ENCODE data around the gene SWAP70. TPM values are rescaled to one million over a fixed set of nuclear protein-coding genes. Genes with fewer than 3 reads are reported as not detected.
"Not testable (repeated sequence)": the region's sequence is repeated elsewhere in the genome, so short reads cannot be mapped to it uniquely, and the experiment has no call there.

SWAP70 gene
- total RNA-seq, 2 donors from 2014 or later: 15.7 to 21.9 TPM

GRCh38 chr11:9738707-9739106 is 74.8 kb downstream of the SWAP70 start:
- ATAC-seq (no peak), DNase-seq (no peak)
- intact Hi-C loops (cut with DNase I, micrococcal nuclease): no loop called here

DNA sequence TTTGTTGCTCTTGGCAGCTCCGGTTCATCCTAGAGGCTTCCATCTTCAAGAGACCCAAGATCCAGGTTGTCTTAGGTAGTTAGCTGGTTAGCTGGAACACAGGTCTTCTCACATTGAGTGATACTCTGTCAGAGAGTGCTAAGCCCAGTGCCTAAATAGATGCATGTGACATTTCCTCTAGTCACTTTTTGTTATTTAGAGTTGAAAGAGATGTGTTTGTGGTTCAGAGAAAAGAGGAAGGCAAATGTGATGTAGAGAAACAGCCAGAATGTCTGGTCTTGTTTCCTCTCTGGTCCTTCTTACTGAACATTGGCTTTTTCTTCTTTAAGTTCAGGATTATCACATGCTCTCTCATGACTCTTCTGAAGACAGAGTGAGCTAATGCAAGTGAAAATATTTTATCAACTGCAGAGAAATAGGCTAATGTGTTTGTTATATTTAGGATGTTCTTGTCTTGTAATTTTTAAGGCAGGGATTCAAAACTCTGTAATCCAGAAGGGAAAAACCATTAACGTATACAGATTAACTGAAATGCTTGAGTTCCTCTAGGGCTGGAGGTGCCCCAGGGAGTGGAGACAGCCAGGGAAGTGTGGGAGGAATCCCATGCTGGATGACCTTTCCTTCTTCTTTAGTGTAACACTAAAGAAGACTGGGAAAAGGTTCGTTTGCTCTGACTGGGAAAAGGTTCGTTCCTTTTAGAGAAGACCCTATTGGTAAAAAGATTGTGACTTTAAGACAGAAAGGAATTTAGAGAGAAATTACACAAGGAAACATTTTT is 75.4 kb downstream of the SWAP70 start:
- intact Hi-C loops (cut with DNase I, micrococcal nuclease): no loop called here
- no peak for DNase-seq
- no peak for ATAC-seq

GRCh38 chr11:9740202-9740883 is 76.5 kb downstream of the SWAP70 start:
- intact Hi-C loops (cut with DNase I, micrococcal nuclease): no loop called here
- peak in 1 of 2 donors; percentile 61 for DNase-seq
- ATAC-seq: peak; percentile 99

DNA sequence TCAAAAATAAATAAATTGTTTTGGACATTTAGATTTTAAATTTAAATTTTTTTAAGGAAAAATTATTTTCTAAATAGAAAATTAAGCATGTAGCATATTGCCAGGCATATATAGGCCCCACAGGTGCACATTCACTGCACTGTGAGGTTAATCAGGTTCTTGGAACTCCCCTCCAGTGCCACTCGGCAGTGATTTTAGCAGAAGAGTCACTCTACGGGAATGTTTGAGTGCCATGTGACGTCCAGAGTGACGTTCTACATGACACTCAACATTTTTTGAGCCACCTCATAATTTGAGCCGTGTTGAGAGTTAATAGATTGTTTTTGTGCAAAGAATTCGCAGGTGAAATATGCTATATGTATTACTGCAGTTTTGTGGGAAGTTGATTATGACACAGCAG is 77.4 kb downstream of the SWAP70 start:
- DNase-seq (no peak), ATAC-seq (no peak)
- intact Hi-C loops (cut with DNase I, micrococcal nuclease): no loop called here

DNA sequence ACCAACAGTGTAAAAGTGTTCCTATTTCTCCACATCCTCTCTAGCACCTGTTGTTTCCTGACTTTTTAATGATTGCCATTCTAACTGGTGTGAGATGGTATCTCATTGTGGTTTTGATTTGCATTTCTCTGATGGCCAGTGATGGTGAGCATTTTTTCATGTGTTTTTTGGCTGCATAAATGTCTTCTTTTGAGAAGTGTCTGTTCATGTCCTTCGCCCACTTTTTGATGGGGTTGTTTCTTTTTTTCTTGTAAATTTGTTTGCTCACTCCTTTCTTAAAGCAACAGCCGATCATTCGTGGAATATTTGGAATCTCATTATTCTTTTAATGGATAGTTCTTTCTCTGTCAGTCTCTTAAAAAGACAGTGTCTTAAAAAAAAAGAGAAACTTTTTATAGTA is 79.6 kb downstream of the SWAP70 start:
- intact Hi-C loops (cut with DNase I, micrococcal nuclease); DNase-seq; ATAC-seq: not testable (repeated sequence)

DNA sequence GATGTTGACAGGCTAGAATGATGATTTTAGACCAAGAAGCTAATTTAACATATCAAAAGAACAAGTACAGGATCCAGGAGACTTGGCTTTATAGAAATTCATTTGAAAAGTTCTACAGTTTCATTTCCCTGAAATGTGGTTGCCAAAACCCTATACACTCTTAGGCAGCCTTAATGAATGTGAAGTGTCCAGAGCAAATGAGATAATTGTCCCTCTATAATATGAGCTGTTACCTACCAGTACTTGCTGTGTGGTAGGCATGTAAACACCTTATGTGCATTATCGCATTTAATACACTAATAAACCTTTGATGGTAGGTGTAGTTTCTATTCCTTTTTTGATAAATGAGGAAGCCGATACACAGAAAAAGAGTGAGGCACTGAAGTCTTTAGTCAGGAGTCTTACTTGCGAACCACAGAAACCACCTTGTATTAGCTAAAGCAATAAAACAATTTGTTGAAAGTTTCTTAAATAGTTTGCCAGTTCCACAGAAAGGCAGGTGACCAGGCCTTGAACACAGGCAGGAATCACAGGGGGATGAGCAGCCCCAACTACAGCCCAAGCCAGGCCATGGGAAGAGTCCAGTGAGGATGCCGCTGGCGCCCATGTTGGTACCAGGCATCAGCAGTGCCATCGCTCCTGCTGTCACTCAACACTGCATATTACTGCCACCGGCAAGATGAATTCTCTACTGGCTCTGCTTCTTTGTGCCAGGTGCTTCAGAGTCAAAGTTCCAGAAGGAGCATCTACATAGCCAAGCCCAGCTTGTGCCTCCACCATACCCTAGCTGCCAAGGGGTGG is 81.7 kb downstream of the SWAP70 start:
- ATAC-seq (no peak), DNase-seq (no peak)
- intact Hi-C loops (cut with DNase I, micrococcal nuclease): loop anchor here in 1 of 2 donors (5.0 kb wide), 1 partner anchor 128 kb away; no protein-coding TSS in a partner anchor

DNA sequence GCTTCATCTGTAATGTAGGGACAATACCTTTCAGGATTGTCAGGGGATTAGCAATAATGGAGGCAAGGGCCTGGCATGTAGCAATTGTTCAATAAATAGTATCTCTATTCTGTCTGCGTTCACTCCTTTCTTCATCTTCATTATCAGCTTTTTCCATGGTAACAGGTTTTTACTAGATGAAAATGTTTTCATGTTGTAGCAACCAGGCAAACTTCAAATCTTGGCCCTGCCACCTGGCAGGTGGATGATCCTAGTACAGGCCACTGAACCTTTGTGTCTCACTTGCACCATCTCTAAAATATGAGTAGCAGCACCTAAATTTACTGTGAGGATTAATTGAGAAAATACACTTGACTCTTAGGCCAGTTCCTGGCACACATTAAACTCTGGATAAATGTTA is 83.4 kb downstream of the SWAP70 start:
- DNase-seq (no peak), ATAC-seq (no peak)
- intact Hi-C loops (cut with DNase I, micrococcal nuclease): loop anchor here in 1 of 2 donors (5.0 kb wide), 1 partner anchor 130 kb away; no protein-coding TSS in a partner anchor

DNA sequence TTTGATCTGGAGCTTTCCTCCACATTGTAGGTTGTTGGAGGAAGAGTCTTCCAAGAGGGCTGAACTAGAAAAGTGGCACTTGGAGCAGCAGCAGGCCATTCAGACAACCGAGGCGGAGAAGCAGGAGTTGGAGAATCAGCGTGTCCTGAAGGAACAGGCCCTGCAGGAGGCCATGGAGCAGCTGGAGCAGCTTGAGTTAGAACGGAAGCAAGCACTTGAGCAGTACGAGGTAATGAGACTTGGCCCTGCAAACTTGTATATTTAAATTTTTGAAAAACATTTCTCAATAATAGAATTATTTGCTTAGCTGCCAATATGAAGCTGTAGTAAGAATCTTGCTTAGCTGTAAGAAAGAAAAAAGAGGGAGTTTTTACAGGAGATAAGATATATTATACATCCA is 84.0 kb downstream of the SWAP70 start:
- intact Hi-C loops (cut with DNase I, micrococcal nuclease): loop anchor here in 1 of 2 donors (5.0 kb wide), 1 partner anchor 131 kb away; no protein-coding TSS in a partner anchor
- ATAC-seq (no peak), DNase-seq (no peak)

GRCh38 chr11:9748361-9748970 is 84.6 kb downstream of the SWAP70 start:
- DNase-seq: peak; percentile 55 to 59
- intact Hi-C loops (cut with DNase I, micrococcal nuclease): loop anchor here in 1 of 2 donors (5.0 kb wide), 1 partner anchor 131 kb away; no protein-coding TSS in a partner anchor
- ATAC-seq: peak; percentile 96

- ATAC-seq: peak; percentile 10
- intact Hi-C loops (cut with DNase I, micrococcal nuclease): no loop called here
- DNase-seq: no peak
These were observed 86.7 kb downstream of the SWAP70 start for GRCh38 chr11:9750551-9750950.

DNA sequence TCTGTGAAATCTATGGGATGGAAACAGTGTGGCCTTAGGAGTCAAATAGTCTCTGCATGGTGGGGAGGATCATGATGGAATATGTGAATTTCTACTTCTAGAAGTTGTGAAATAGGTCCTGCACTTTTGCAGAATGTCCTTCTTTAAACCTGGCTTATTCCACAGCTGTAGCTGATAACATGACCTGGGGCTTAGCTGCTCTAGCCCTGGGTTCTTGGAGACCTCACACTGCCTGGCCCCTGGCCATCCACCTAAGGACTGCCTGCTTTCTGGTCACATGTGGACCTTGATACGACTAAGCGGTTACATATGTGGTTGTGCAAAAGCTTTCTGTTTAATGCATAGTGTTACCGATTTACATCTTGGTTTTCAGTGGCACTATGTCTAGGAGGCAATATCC is 88.2 kb downstream of the SWAP70 start:
- intact Hi-C loops (cut with DNase I, micrococcal nuclease): no loop called here
- DNase-seq (no peak), ATAC-seq (no peak)

GRCh38 chr11:9753021-9753420 is 89.1 kb downstream of the SWAP70 start:
- DNase-seq (no peak), ATAC-seq (no peak)
- intact Hi-C loops (cut with DNase I, micrococcal nuclease): no loop called here

- intact Hi-C loops (cut with DNase I, micrococcal nuclease): no loop called here
- DNase-seq: no peak
These were observed 90.2 kb downstream of the SWAP70 start for GRCh38 chr11:9754010-9754471.

GRCh38 chr11:9755561-9756185 is 91.8 kb downstream of the SWAP70 start:
- DNase-seq: no peak
- no peak for ATAC-seq
- intact Hi-C loops (cut with DNase I, micrococcal nuclease): loop anchor here in 1 of 2 donors (5.0 kb wide), 2 partner anchors 217 to 552 kb away; partner anchors contain the start of gene ADM

More at GRCh38 chr11:9754010-9754471, 90.2 kb downstream of the SWAP70 start:
- no peak for ATAC-seq

DNA sequence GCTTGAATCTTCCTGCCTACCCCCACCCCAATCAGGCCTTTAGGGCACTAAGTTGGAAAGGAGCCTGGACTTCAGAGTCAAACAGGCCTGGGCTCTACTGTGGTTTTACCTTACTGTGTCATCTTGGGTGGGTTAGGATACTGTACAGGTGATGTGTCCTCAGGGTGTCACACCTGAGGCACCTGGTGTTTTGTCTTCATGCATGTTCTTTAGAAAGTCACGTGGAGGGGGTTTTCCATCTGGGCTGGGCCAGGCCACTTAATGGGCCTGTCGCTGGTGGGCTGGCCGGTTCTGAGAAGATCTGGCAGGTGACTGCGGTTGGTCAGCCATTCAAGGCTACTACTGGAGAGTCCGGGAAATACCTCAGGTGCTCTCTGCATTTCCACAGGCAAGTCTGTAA is 92.6 kb downstream of the SWAP70 start:
- intact Hi-C loops (cut with DNase I, micrococcal nuclease): loop anchor here in 1 of 2 donors (5.0 kb wide), 2 partner anchors 216 to 551 kb away; partner anchors contain the start of gene ADM
- no peak for DNase-seq

DNA sequence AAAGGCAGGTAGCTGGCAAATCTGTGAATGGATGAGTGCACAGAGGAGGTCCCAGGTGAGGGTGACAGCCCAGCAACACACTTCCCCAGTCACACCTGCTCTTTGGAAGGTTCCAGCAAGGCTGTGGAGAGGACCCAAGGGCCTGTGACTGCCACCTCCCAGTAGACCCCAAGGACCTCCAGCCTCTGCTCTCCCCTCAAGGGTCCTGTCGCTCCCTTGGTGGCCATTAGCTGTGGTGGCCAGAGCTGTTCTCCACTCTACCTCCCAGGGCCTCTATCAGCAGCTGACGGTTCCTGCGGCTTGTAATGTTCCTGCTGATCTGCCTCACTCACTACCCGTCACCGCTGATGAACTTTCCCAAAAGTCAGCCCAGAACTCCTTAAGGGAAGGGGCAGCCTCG is 93.0 kb downstream of the SWAP70 start:
- ATAC-seq (no peak), DNase-seq (no peak)
- intact Hi-C loops (cut with DNase I, micrococcal nuclease): loop anchor here in 1 of 2 donors (5.0 kb wide), 2 partner anchors 215 to 550 kb away; partner anchors contain the start of gene ADM

More for the DNA sequence above, 92.6 kb downstream of the SWAP70 start:
- ATAC-seq: no peak

- peak; percentile 90 to 94 for DNase-seq
- intact Hi-C loops (cut with DNase I, micrococcal nuclease): loop anchor here in 1 of 2 donors (5.0 kb wide), 2 partner anchors 214 to 549 kb away; partner anchors contain the start of gene ADM
- ATAC-seq: peak; percentile 72
These were observed 94.1 kb downstream of the SWAP70 start for GRCh38 chr11:9757809-9758636.

Data from left colon (tissue), 2 donors.